GM12874 (cell line): ENCODE measurements around the gene BLACAT1.

ENCODE experiments used
- CTCF ChIP-seq: IDR thresholded peaks from 2 replicates; pipeline ENCODE4 v1.5.1; 2011; ENCODE audit warnings: low read depth, mild to moderate bottlenecking, control low read depth, low read length, moderate library complexity; ENCODE audit not compliant: insufficient read depth

The BLACAT1 gene

GRCh38 chr1:205445646-205445935 lies 10.3 kb downstream of the BLACAT1 start:
- TF ChIP-seq CTCF = no peak

- no peak for TF ChIP-seq CTCF
Observed at GRCh38 chr1:205444931-205445645, 10.8 kb downstream of the BLACAT1 start.

DNA sequence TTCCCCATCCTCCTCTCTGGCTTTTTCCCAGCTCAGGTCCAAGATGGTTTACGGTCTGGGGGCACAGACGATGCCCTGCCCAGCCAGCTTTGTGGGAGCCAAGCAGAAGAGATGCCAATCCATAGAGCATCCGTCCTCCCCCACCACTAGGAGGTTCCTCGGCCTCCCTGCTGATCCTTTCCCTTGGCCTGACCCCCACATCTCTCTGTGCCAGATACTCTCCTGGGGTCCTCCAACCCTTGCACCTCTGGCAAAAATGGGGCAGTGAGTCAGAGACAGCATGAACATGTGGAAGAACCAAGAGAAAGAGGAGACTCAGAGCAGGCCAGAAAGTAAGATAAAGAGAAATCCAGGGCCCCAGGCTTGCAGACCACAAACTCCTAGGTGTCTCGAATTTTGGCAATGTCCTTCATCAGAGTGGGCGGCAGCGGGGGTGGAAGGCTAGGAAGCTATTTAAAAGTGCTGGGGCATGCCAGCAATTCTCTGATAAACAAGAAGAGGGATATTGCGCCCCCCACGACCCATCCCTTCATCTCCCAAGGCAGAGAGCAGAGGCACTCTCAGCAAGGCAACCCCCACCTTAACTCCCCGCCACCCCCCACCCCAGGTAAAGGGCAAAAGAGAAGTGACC lies 11.4 kb downstream of the BLACAT1 start:
- no peak for TF ChIP-seq CTCF

GRCh38 chr1:205443585-205444299 lies 12.1 kb downstream of the BLACAT1 start:
- no peak for TF ChIP-seq CTCF

- TF ChIP-seq CTCF = no peak
Observed at GRCh38 chr1:205442051-205442725, 13.7 kb downstream of the BLACAT1 start.

- no peak for TF ChIP-seq CTCF
Observed at GRCh38 chr1:205441716-205442050, 14.2 kb downstream of the BLACAT1 start.

DNA sequence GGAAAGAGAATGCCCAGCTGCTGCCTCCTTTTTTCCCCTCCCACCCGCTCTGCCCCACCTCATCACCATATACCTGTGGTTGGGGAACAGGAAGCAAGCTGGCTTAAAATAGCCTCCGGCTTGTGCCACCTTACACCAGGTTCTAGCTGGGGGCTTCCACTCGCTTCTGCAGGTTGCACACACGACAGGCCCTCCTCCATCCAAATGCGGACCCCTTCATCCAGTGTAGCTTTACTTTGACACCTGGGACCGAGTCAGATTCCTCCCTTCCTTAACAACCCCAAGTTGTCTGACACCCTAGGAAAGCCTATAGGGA lies 14.6 kb downstream of the BLACAT1 start:
- no peak for TF ChIP-seq CTCF
